ENCODE measurements around the gene EEFSEC.

EEFSEC gene

DNA sequence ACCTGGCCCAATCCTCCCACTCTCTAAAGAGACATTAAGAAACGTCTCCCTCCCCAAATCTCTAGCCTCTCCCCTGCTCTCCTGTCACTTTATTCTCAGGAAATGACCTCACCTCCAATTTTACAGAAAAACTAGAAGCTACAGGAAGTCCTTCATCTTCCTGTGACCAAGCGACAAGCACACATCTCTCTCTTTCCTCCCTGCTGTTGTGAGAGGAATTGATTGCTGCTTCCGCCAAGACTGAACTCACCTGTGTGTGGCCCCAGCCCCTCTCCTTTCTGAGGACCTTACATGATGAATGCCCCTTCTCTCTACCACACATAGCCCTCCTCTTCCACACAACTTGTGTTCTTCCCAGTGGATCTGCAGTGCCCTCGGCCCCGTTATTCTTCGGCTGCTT, 295.2 kb downstream of the EEFSEC start:
- Mint-ChIP-seq H3K4me3 (peak overlapping the region; percentile 66), H3K27me3 (peaks cover 3% of the 10 kb centered on the region), H3K4me1 (peaks cover 27% of the 10 kb centered on the region), H3K36me3 (peaks cover 10% of the 10 kb centered on the region), H3K9me3 (peaks cover 19% of the 10 kb centered on the region), H3K27ac (peak overlapping the region; percentile 79)

- Mint-ChIP-seq H3K4me3 (peak overlapping the region; percentile 66), H3K27ac (peak overlapping the region; percentile 79), H3K9me3 (peaks cover 19% of the 10 kb centered on the region), H3K4me1 (peaks cover 27% of the 10 kb centered on the region), H3K36me3 (peaks cover 10% of the 10 kb centered on the region), H3K27me3 (peaks cover 5% of the 10 kb centered on the region)
Measured at GRCh38 chr3:128449111-128449638, 295.9 kb downstream of the EEFSEC start.

DNA sequence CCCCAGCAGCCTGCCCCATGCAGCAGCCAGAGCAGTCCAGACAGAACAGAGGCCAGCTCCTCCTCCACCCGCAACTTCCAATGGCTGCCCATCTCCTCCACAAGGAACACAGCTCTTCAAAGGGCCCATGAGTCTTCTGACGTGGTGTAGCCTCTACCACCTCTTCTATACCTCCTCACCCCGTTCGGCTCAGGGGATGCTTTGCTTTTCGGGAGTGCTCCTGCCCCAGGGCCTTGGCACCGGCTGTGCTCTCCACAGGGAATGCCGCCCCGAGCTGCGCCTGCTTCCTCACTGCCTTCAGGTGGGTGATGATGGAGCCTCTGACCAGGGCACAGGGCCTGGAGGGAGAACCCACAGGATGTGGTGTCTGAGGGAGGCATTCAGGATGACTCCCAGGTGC, 298.8 kb downstream of the EEFSEC start:
- H3K27me3 Mint-ChIP-seq, result peaks cover 13% of the 10 kb centered on the region
- peaks cover 25% of the 10 kb centered on the region for H3K4me1 Mint-ChIP-seq
- H3K36me3 Mint-ChIP-seq, result peaks cover 9% of the 10 kb centered on the region
- peaks cover 16% of the 10 kb centered on the region for H3K9me3 Mint-ChIP-seq
- peak overlapping the region; percentile 43 for H3K27ac Mint-ChIP-seq
- H3K4me3 Mint-ChIP-seq, result no peak overlapping the region

- Mint-ChIP-seq H3K27ac (no peak overlapping the region), H3K4me1 (peaks cover 18% of the 10 kb centered on the region), H3K4me3 (no peak overlapping the region), H3K36me3 (peaks cover 5% of the 10 kb centered on the region), H3K27me3 (peaks cover 13% of the 10 kb centered on the region), H3K9me3 (peaks cover 12% of the 10 kb centered on the region)
Measured at GRCh38 chr3:128452678-128453275, 299.5 kb downstream of the EEFSEC start.

GRCh38 chr3:128453501-128454309, 300.4 kb downstream of the EEFSEC start:
- peaks cover 8% of the 10 kb centered on the region for H3K9me3 Mint-ChIP-seq
- no peak overlapping the region for H3K27ac Mint-ChIP-seq
- no peak overlapping the region for H3K4me3 Mint-ChIP-seq
- peaks cover 13% of the 10 kb centered on the region for H3K27me3 Mint-ChIP-seq
- peaks cover 12% of the 10 kb centered on the region for H3K4me1 Mint-ChIP-seq
- H3K36me3 Mint-ChIP-seq, result peaks cover 2% of the 10 kb centered on the region

DNA sequence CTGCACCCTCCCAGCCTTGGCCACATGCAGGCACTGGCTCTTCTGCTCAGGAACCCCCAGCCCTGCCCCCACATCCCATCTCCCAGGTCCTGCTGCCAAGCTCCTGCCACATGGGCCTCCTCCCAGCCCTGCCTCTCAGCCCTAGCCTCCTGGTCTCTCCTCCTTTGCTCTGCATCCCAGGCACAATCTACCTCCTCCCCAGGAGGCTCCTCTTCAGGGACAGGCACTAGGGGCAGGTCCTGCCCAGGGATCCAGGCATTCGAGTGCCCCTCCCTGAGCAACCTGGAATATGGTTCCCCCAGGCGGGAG, 301.0 kb downstream of the EEFSEC start:
- peaks cover 5% of the 10 kb centered on the region for H3K9me3 Mint-ChIP-seq
- H3K27ac Mint-ChIP-seq, result no peak overlapping the region
- peaks cover 7% of the 10 kb centered on the region for H3K4me1 Mint-ChIP-seq
- H3K4me3 Mint-ChIP-seq, result no peak overlapping the region
- H3K27me3 Mint-ChIP-seq, result peaks cover 13% of the 10 kb centered on the region
- no peaks in the 10 kb centered on the region for H3K36me3 Mint-ChIP-seq

DNA sequence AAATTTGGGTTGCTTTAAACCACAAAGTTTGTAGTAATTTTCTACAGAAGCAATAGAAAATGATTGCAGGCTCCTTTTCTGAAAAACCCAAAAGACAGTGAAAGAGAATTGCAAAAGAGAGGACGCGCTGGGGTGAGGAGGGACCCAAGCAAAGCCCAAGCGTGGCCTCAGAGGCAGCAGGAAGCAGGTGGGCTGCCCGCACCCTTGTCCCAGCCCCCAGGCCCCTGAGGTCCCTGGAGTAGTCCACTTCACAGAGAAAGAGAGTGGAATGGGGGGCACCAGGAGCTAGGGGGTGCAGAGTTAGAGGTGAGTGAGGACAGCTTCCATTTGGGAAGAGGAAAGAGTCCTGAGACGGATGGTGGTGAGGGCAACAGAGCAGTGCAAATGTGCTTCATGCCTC, 301.8 kb downstream of the EEFSEC start:
- peaks cover 5% of the 10 kb centered on the region for H3K9me3 Mint-ChIP-seq
- H3K4me1 Mint-ChIP-seq, result peaks cover 2% of the 10 kb centered on the region
- H3K27me3 Mint-ChIP-seq, result peaks cover 13% of the 10 kb centered on the region
- no peaks in the 10 kb centered on the region for H3K36me3 Mint-ChIP-seq
- no peak overlapping the region for H3K4me3 Mint-ChIP-seq
- no peak overlapping the region for H3K27ac Mint-ChIP-seq

- no peaks in the 10 kb centered on the region for H3K36me3 Mint-ChIP-seq
Measured at GRCh38 chr3:128455786-128456748, 302.8 kb downstream of the EEFSEC start.

DNA sequence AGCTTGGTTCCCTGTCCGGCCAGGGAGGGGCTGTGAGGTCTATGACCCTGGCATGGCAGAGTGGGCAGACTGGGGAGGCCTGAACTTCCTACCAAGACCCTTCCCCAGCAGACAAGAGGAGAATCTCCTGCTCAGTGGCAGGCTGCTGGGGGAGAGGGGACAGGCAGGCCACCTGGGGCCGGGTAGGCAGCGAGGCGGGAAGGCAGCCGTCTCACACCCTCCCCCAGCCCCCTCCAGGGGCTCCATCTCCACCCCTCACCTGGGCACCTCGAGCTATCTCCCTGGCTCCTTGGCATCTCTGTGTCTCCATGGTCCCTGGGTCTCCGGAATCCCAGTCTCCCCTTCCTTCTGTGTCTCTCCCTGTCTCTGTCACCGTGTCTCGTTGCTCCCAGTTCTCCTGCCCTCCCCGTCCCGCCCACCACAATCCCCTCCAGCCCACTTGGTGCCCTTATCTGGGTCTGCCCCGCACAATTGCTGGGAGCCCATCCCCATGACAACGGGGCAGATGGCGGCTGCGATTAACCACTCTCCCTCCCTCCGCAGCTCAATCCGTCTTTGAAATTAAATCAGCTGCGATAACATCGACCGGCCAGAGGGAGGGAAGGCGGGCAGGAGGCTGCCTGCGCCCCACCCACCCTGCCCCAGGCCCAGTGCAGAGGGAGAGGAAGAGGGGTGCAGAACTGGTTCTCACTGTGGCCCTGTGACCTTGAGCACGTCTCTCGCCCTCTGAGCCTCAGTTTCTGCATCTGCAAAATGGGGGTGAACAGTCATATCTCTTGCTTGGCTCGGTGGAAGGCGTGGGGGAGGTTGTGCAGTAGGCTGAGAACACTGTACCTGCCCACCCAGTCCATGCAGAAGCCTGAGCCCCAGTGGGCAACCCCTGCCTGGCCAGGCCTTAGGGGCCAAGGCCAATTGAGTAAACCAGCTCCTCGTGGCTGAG, 303.8 kb downstream of the EEFSEC start:
- Mint-ChIP-seq H3K4me1 (no peaks in the 10 kb centered on the region), H3K9me3 (no peaks in the 10 kb centered on the region), H3K36me3 (no peaks in the 10 kb centered on the region), H3K4me3 (no peak overlapping the region), H3K27ac (no peak overlapping the region), H3K27me3 (peaks cover 10% of the 10 kb centered on the region)

More at GRCh38 chr3:128455786-128456748, 302.8 kb downstream of the EEFSEC start:
- Mint-ChIP-seq H3K27me3 (peaks cover 13% of the 10 kb centered on the region), H3K27ac (no peak overlapping the region), H3K9me3 (no peaks in the 10 kb centered on the region), H3K4me3 (no peak overlapping the region), H3K4me1 (no peaks in the 10 kb centered on the region)

GRCh38 chr3:128457937-128458336, 304.7 kb downstream of the EEFSEC start:
- H3K27me3 Mint-ChIP-seq, result peaks cover 10% of the 10 kb centered on the region
- H3K9me3 Mint-ChIP-seq, result no peaks in the 10 kb centered on the region
- no peaks in the 10 kb centered on the region for H3K4me1 Mint-ChIP-seq
- no peaks in the 10 kb centered on the region for H3K36me3 Mint-ChIP-seq
- H3K27ac Mint-ChIP-seq, result no peak overlapping the region
- no peak overlapping the region for H3K4me3 Mint-ChIP-seq

Data from activated naive CD4-positive, alpha-beta T cell treated with anti-CD3 and anti-CD28 coated beads, Interleukin-2, amount 50 U/mL, for 24 hours (primary cell).